HG03175 (cell line): ENCODE results near the gene ARRDC1.
"Not testable (repeated sequence)": the region's sequence is repeated elsewhere in the genome, so short reads cannot be mapped to it uniquely, and the experiment has no call there.

Source experiments
- ATAC-seq: cut with Tn5 transposase; IDR thresholded peaks from one replicate; pipeline ENCODE4 v1.9.1; 2021; ENCODE audit warnings: mild to moderate bottlenecking, moderate library complexity; ENCODE audit not compliant: unreplicated experiment

The ARRDC1 gene

DNA sequence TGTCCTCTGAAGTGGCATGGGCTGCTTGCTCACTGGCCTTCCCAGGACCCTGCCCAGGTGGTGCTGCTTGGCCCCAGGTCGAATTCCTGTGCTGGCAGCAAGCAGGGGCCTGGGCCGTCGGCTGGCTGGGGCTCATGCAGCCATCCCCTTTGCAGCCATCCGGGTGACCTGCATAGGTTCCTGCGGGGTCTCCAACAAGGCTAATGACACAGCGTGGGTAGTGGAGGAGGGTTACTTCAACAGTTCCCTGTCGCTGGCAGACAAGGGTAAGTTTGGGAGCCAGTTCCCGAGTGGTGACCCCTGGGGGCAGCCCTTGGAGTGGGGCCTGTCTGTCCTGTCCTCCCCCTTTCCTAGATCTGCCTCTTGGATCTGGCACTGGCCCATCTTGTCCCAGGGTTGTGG, 7.3 kb downstream of the ARRDC1 start:
- ATAC-seq = no peak

DNA sequence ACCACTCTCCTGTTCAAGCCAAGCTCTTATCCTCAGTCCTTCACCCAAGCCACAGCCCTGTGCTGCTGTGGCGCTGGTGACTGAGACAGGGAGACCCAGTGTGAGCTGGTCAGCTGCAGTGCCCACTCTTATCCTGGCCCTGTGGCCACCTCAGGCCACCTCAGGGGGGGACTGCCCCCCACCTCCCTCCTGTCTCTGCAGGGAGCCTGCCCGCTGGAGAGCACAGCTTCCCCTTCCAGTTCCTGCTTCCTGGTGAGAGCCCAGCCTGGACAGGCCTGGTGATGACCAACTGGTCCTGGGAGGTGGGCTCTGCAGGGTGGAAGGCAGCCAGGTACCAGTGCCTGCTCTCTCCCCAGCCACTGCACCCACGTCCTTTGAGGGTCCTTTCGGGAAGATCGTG, 7.8 kb downstream of the ARRDC1 start:
- ATAC-seq = no peak

DNA sequence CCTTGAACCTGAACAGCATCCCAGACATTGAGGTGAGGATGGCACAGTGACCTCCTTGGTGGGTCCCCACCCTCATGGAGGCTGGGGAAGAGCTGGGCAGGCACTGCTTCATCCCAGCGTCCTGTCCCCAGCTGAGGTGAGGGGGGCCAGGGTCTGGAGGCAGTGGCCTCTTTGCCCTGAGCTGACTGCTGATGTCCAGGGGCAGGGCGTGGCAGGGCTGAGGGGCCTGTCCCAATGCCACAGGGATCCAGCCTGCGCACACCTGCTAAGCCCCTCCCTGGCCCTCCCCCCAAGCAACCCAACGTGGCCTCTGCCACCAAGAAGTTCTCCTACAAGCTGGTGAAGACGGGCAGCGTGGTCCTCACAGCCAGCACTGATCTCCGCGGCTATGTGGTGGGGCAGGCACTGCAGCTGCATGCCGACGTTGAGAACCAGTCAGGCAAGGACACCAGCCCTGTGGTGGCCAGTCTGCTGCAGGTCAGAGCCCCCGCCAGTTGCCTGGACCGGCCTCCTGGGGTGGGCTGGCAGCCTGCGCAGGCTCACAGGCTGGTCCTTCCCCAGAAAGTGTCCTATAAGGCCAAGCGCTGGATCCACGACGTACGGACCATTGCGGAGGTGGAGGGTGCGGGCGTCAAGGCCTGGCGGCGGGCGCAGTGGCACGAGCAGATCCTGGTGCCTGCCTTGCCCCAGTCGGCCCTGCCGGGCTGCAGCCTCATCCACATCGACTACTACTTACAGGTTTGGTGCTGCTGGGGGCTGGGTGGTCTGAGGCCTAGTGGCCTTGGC, 8.4 kb downstream of the ARRDC1 start:
- ATAC-seq = no peak

DNA sequence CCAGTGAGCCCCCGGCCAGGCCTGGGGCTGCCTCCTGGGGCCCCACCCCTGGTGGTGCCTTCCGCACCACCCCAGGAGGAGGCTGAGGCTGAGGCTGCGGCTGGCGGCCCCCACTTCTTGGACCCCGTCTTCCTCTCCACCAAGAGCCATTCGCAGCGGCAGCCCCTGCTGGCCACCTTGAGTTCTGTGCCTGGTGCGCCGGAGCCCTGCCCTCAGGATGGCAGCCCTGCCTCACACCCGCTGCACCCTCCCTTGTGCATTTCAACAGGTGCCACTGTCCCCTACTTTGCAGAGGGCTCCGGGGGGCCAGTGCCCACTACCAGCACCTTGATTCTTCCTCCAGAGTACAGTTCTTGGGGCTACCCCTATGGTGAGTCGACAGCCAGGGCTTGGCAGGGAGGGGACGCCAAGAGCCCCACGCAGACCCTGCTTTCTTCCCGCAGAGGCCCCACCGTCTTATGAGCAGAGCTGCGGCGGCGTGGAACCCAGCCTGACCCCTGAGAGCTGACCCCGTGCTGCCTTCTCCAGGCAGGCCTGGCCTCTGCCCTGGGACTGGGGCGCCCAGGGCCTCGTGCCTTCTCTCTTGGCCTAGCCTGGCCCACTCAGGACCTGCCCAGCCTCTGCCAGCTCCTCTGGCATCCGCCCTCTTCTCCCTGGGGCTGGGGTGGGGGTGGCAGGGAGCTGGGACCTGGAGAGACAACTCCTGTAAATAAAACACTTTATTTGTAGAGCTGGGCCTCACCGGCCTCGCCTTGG, 9.3 kb downstream of the ARRDC1 start:
- ATAC-seq = no peak

DNA sequence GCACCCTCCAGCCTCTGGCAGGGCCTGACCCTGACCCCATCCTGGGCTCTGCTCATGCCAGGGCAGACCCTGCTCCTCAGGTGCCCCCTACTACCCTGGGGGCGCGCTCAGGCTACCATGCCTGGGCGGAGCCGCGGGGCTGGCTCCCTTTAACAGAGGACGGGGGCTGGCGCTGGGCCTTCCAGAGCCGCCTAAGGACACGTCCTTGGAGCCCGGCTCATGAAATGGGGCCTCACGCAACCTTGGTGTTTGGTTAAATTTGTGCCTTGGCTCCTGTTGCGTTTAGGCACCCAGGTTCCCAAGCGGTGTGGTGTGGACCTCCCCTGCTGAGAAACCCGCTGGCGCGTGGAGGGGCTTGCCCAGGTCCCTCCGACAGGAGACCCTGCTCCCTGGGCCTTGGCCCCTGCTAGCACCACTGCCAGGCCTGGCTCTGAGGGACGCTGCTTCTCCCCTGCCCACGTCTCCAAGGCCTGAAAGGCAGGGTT, 9.9 kb downstream of the ARRDC1 start:
- ATAC-seq = no peak

DNA sequence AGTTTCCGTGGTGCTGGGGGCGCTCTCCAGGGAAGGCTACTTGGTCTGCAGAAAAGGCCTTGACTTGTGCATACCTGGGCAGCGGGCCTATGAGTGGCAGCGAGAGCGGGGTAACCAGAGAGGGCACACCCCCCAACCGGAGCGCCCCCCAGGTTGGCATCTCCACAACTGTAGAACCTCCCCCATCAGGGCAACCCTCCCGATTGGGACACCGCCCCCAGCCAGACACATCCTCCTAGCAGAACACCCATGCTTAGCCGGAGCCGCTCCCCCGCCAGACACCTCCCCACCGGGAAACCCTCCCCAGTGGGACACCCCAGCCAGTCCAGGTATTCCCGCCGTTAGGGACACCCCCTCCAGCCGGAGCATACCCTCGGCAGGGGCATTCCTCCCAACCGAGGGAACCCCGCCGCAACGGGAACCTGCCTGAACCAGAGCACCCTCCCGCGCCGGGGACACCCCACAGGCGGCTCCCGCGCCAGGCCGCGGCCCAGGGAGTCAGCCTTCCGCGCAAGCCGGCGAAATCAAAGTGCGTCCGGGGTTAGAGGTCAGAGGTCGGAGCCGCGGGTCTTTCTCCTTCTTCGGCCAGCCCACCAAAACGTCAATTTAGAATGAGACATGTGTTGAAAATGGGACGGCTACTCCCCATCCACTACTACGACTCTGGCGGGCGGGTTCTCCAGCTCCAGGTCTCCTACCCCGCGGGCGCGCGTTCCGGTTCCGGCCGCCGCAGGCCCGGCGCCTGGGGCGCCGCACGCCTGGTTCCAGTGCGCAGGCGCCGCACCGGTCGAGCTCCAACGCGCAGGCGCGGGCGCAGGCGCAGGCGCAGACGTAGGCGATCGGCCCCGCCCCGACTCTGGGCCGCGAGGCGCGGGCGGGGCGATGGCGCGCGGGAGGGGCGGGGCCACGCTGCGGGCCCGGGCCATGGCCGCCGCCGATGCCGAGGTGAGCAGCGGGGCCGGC, 12.9 kb downstream of the ARRDC1 start, which contains the start of gene EHMT1:
TSS of gene EHMT1 (plus strand) at position 901 of the 963 bp plus-strand sequence. CDS start at position 925, 24 bp downstream.
- ATAC-seq = peak; percentile 73

DNA sequence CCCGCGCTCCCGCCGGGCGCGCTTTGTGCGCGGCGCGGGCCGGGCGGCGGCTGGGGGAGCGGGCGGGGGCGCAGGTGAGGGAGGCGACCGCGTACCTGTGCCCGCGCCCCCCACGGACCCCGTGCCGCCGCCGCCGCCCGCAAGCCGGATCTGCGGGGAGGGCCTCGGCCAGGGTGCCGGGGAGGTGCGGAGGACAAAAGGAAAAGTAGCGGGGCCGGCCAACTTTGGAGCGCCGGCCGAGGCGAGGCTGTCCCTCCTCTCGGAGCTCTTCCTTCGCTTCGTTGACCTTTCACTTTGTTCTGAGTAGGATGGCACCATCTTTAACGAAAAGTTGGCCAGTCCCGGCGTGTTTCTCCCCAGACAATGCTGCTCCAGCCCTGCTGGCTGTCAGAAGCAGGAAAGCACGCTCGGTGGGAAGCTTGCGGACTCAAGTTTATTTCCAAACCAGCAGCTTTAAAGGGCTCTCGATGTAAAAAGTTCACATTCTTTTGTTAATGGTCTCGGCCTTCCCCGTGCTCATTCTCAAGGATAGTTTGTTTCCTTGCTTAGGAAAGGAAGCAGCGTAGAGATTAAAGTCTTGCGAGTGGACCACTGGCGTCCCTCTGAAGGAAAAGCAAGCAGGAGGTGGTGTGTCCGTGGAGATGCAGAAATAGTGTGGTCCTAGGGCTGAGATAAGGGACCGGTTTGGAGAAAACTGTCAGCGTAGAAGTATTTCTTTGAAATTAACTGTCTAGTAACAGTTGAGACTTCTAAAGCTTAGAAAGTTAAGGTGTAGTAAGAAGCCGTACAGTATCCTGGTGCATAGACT, 14.0 kb downstream of the ARRDC1 start:
- ATAC-seq = peak; percentile 24

DNA sequence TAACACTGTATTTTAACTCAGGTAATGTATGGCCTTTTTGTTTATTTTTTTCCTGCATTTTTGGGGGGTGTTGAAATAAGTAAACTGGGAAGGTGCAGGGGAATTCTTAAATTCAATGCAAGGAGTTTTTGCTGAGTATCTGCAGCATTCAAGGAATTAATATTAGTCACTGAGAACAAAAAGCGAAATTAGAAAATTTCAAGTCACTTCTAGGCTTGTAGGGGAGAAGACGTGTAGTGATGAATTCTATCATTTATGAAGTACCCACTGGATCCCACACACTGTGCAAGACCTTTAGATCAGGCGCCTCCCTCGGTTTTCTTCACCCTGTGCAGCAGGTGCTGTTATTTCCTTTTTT, 14.5 kb downstream of the ARRDC1 start:
- no peak for ATAC-seq

DNA sequence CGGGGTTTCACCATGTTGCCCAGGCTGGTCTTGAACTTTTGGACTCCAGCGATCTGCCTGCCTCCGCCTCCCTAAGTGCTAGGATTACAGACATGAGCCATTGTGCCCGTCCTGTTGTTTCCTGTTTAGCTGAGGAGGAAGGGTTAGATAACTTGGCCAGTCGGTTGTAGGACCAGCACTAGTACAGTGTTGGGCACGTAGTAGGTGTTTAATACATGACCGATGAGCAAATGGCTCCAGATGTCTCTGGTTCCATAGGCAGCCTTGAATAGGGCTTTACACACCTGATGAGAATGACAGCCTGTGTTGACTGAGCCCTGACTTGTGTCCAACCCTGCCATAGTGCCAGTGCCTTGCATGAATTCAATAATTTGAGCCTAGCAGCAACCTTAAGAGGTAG, 15.1 kb downstream of the ARRDC1 start:
- ATAC-seq = no peak

DNA sequence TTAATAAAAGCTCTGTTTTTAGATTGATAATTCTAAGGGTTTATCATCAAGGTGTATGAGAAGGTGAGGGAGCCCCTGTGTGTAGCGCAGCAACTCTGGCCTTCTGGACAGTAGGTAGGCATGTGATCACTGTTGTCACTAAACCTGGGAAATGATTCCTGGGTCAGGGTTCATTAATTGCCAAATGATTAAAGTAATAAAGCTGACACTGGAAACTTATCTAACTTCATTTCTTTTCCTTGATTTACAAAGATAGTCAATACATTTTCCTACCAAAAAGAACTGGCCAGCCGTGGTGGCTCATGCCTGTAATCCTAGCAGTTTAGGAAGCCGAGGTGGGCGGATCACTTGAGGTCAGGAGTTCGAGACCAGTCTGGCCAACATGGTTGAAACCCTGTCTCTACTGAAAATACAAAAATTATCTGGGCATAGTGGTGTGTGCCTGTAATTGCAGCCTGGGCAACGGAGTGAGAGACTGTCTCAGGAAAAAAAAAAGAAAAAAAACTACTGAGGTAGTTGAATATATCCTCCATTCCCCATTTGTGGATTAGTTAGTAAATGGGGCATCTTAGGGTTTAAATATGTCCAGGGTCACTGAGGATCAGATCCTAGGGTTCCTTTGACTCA, 15.8 kb downstream of the ARRDC1 start:
- no peak for ATAC-seq

DNA sequence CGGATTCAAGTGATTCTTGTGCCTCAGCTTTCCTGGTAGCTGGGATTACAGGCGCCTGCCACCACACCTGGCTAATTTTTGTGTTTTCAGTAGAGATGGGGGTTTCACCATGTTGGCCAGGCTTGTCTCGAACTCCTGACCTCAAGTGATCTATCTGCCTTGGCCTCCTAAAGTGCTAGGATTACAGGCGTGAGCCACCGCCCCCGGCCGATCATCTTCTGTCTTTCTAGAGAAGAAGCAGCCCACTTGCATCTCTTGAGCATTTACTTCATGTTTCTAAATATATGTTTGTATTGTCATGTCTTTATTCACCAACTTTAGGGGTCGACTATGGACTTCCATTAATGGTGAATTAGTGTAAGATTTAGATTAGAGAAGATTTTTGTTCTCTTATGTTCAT, 16.7 kb downstream of the ARRDC1 start:
- ATAC-seq = not testable (repeated sequence)

DNA sequence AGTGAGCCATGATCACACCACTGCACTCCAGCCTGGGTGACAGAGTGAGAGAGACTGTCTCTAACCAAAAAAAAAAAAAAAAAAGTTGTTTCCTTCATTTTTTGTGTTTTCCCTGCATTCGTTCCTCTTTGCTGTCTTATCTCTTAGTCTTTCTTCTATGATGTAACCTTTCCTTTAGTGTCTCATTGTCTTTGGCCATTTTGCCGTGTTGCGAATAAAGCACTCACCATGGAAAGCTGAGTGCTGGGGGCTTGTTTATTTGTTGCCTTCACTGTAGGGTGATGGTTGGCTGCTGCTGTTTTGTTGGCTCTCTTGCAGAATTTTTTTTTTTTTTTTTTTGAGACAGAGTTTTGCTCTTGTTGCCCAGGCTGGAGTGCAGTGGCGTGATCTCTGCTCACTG, 21.0 kb downstream of the ARRDC1 start:
- ATAC-seq = no peak

DNA sequence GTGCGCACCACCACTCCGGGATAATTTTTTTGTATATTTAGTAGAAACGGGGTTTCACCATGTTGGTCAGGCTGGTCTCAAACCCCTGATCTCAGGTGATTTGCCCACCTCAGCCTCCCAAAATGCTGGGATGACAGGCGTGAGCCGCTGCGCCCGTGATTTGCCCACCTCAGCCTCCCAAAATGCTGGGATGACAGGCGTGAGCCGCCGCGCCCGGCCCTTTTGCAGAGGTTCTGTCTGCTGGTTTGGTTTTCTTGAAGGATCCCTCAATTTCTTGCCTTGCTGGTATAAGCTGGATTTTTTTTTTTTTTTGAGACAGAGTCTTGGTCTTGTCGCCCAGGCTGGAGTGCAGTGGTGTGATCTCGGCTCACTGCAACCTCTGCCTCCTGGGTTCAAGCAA, 21.9 kb downstream of the ARRDC1 start:
- not testable (repeated sequence) for ATAC-seq

DNA sequence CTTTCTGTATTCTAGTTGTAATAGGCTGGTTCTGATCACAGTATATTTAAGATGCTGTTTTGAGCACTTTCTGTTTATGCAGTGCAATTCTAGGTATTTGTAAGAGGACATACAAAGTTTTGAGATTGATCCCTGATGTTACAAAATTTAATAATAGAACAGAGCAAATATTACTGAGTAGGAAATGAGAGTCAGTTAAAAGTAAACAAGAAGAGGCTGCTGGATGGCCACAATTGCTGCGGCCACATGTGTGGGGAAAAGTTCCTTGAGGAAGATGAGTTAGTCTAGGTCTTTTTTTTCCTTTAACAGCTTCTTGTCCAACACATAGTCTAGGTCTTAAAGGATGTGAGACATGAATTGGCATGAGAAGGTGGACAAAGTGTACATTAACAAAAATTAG, 24.6 kb downstream of the ARRDC1 start:
- ATAC-seq = no peak

DNA sequence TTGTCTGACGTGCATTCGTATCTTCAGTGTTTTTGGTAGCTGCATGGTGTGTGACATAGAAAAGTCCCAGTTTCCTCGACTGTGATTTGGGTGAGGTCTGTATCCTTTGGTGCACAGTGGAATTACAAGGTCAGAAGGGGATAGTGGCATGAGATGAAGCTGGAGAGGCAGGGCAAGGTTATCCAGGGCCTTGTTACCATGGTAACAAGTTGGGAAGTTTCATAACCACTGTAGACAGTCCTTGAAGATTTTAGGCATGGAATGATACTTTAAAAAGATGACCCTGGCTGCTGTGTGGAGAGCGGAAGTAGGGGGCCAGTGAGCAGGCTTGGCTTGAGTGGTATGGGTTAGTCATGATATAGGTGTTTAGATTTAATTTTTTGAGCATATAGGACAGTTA, 25.2 kb downstream of the ARRDC1 start:
- ATAC-seq = no peak

DNA sequence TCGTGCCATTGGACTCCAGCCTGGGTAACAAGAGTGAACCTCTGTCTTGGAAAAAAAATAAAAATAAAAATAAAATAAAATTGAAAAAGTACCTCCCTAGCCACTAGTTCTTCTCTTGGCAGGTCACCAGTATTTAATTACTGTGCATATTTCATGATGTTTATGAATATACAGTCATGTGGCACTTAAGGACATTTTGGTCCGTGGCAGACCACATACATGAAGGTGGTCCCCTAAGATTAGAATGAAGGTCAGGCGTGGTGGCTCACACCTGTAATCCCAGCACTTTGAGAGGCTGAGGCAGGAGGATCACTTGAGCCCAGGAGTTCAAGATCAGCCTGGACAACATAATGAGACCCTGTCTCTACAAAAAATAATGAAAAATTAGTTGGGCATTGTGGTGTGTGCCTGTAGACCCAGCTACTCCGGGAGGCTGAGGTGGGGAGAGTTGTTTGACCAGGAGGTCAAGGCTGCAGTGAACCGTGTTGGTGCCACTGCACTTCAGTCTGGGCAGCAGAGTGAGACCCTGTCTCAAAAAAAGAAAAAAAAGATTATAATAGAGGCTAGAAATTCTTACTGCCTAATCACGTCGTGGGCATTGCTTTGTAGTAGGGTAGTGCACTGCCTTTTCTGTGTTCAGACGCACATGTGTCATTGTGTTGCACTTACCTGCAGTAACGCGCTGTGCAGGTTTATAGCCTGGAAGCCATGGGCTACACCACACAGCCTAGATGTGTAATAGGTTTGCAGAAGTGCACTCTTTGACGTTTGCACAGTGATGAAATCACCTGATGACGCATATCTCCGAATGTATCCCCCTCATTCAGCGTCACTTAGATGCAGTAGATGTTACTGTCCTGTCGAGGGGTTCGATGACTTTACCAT, 26.1 kb downstream of the ARRDC1 start:
- ATAC-seq = no peak

DNA sequence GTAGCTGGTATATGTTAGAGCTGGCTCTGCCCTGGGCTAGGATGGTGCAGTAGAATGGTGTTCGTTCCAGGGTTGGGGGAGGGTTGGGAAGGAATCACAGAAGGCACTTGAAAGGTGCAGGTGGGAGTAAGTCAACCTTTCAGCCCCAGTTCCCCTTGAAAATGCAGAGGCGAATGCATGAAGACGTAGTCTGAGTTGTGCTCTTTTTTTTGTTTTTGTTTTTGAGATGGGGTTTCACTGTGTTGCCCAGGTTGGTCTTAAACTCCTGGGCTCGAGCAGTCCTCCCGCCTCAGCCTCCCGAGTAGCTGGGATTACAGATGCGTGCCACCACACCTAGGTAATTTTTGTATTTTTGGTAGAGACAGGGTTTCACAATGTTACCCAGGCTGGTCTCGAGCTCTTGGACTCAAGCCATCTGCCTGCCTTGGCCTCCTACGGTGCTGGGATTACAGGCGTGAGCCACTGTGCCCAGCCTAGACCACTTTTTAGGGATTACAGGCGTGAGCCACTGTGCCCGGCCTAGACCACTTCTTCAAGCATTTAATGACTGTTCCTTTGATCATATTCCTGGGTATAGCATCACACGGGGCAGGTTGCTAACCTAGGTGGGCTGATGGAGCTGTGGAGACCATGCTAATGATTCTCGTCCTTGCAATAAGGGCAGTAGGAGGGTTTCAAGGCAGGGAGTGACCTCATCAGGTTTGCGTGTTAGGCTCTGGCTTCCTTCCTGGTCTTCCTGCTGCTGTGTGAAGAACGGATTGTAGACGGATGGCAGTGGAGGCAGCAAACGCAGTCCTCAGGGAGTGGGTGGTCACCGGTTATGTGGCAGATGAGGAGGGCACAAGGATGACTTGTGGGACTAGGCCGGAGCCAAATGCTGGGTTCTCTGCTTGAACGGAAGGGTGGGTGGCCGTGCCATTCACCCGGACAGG, 27.0 kb downstream of the ARRDC1 start:
- no peak for ATAC-seq

DNA sequence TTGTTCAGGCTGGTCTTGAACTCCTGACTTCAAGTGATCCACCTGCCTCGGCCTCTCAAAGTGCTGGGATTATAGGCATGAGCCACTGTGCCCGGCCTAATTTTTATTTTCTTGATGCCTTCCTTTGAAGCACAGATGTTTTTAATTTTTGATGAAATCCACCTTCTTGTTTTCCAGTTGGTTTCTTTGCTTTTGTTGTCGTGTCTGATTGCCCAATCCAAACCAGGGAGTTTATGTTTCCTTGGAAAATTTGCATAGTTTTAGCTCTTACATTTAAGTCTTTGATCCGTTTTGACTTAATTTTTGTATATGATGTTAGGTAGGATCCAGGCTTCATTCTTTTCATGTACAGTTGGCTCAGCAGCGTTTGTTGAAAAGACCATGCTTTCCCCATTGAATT, 28.5 kb downstream of the ARRDC1 start:
- ATAC-seq = no peak
